Measurements from ENCODE around the gene CA12.

CA12 gene

DNA sequence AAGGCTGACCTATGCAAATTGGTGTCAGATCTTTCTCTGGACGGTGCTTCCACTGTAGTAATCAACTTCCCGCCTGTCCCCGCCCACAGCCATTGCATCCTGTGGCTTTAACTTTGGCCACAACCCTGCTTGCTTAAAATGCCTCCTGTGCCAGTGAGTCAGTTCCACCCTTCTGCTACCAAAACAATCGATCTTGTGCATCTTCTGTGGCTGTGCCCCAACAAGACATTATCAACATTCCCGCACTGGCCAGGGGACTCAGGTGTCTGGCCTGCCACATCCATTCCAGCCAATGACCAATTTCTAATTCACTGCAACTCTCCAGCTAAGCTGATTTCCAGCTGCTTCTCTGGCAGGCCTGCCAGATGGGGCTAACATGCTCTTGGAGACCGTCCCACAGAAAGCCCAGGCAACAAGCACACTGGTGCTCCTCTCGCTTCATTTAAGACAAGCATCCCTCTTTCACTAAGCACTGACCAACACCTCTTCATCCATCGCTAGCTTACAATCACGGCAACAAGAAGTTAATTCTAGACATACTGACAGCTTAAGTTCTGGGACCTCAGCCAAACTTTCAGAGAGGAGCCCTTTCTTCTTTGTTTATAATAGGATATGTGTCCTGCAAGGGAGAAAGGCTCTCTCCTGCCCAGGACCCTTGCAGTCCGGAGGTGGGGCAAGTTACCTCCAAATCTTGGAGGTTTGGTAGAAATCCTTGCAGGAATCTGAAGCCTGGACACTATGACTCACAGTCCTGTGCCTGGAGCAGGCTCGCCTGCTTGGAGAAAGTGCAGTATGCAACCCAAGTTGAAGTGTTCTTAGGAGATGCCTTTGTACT is 6.7 kb downstream of the CA12 start:
- no peak for DNase-seq (ENCODE audit: low read depth)

GRCh38 chr15:63373866-63374548 is 7.6 kb downstream of the CA12 start:
- DNase-seq (ENCODE audit: low read depth) = no peak

DNA sequence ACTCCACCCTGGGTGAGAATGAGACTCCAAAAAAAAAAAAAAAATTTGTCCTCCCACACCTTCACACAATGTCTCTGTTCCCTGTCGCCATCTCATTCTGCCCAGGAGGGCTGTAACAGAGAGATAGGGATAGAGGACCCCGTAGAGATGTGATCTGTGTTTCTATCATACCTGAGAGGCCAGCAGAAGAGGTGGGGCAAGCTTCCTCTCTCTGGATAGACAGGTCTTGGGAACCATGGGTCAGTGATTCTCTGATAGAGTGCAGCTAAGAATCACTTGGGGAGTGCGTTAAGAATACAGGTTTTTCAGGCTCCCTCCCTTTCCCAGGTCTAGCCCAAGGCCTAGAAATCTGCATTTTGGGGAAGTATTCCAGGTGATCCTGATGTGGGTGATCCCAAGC is 8.3 kb downstream of the CA12 start:
- no peak for DNase-seq (ENCODE audit: low read depth)

DNA sequence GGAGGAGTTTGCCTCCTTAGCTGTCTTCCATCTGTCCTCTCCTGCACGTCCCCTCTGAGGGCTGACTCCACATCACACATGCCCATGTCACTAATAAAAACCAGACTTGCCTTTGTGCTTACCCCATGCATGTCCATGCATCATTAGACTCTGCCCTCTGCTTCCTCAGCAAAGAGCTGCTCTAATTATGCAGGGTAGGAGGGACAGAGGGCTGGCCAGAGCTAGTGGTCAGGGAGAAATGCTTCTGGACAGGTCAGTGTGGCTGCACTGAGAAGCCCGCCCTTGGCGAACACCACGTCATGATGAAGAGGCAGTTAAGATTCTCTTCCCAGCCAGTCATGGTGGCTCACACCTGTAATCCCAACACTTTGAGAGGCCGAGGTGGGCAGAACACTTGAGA is 8.9 kb downstream of the CA12 start:
- peak; percentile 40 for DNase-seq (ENCODE audit: low read depth)

DNA sequence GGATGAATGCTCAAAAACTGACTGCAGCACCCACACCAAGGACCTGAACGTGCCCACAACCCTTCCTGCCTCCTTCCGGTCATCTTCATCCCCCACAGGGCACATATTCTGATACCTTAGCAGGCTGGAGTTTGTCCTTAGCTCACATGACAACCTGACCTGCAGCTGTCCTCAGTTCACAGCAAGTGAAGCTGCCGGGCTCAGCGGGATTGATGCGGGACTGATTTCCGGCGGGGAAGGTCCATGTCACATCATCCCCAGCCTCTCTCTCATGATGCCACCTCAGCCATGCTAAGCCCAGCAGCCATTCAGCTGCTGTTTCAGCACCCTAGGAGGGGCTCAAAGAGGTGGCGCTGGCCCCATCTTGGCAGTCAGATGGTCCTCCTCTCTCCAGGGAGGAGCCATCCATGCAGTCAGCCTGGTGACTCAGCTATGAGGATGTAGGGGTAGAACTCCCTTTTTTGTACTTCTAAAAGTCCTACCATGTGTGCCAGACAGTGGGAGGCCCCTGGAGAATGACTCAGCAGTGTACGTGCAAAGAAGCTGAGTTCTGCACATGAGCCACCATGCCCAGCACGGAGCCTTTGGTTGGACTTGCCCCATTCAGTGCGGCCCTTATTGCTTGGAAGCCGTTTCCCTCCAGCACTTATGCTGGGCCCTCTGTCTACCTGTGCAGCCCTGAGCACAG is 9.5 kb downstream of the CA12 start:
- DNase-seq (ENCODE audit: low read depth) = peak; percentile 94

GRCh38 chr15:63371297-63371918 is 10.2 kb downstream of the CA12 start:
- DNase-seq (ENCODE audit: low read depth) = peak; percentile 66

GRCh38 chr15:63370764-63371163 is 10.9 kb downstream of the CA12 start:
- no peak for DNase-seq (ENCODE audit: low read depth)

- no peak for DNase-seq (ENCODE audit: low read depth)
Measured at GRCh38 chr15:63369781-63370180, 11.9 kb downstream of the CA12 start.

- DNase-seq (ENCODE audit: low read depth) = no peak
Measured at GRCh38 chr15:63369296-63369695, 12.3 kb downstream of the CA12 start.

- no peak for DNase-seq (ENCODE audit: low read depth)
Measured at GRCh38 chr15:63368503-63368902, 13.1 kb downstream of the CA12 start.

DNA sequence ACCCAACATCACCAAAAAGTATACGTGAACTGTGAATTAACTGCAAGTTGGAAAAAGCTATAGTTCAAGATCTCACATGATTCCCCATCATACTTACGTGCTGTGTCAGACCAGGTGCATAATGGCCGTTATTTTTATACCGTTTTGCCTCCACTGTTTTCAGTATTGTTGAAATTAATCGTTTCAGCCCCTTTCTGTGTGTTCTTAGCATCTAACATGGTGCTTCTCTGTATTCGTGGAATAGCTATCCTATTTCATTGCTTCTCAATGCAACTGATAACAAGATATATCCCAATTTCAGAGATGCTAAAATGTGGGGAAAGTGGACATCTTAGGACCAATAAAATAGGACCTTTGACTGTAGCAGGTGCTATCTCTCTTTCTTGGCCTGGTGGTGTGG is 13.7 kb downstream of the CA12 start:
- no peak for DNase-seq (ENCODE audit: low read depth)

DNA sequence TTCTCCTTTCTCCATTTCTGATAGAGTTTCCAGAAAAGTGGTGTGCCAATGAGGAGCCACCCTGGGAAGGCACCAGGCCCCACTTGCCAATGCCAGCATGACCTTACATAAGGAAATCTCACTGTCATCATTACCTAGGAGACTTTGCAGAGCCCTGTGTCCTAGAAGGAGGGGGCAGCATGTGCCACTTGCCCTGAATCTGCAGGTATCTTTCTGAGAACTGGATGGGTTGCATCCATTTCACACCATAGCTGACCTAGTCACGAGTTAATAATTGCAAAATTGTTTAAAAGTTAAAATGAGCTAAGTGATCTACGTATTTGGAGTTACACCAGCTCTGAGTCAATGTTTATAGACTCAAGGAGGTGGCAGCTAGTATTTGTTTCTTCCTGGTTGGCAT is 14.3 kb downstream of the CA12 start:
- no peak for DNase-seq (ENCODE audit: low read depth)

DNA sequence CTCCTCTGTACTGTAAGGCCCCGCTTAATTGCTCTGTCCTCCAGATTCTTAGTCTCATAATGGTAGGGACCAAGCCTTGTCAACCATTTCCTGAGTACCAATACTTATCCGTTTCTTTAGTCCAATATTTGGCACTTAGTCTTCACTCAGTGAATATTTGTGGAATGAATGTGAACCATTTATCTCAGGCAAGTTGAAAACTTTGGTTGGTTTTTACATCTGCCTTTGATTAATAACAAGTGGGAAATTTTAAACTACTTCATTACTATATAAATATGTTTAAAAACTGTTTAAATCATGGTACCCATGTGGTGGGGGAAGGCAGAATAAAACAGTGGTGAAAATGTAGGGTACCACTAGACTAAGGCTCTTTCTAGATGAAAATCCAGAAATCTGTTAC is 15.2 kb downstream of the CA12 start:
- DNase-seq (ENCODE audit: low read depth) = peak; percentile 57

- DNase-seq (ENCODE audit: low read depth) = no peak
Measured at GRCh38 chr15:63365273-63365680, 16.4 kb downstream of the CA12 start.

DNA sequence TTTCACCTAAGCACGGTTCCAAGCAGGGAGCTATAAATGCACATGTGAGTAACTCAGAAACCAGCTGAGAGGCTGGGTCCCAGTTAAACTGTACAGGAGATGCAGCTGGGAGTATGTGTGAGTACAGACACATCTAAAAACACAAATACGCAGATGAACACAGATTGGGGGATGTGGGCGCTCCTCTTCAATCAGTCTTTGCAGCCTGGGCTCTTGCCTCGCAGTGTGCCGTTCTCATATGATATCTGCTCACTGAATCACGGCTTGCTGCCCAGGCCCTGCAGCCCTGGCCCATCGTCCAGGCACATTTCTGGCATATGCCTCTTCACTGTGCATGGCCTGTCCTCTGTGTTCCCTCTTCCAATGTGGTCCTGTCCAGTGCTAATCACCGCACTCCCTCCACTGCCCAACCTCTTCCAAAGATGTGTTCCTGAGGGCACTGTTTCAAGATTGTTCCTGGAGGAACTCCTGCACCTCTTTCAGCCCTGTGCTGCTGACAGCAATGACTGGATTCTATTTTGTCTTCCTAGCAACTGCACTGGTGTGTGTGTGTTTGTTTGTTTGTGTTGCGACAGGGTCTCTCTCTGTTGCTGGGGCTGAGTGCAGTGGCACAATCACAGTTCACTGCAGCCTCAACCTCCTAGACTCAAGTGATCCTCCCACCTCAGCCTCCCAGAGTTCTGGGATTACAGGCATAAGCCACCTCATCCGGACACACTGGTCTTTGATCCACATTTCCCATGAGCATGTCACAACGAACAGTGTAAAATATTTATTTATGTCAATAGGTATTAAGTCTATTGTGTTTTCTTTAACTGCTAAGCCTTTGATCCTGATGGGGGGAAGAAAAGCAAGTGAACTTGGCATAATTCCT is 17.0 kb downstream of the CA12 start:
- DNase-seq (ENCODE audit: low read depth) = no peak

DNA sequence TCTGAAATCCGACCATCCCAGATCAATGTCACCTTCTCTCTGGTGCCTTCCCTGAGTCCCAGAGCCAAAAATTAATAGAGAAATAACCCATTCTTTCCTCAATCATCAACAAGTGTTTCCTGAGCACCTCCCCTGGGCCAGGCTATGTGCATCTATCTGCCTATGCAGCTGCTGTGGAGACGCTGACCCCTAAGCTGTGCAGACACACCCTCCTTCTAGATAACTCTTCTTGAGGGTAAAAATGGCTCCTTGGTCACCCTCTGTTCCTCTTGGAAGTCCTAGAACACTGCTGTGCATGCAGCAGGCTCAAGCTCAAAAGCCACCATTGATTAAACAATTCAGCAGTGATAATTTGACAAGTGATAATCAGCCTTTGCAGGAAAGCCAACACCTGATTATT is 18.4 kb downstream of the CA12 start:
- no peak for DNase-seq (ENCODE audit: low read depth)

DNA sequence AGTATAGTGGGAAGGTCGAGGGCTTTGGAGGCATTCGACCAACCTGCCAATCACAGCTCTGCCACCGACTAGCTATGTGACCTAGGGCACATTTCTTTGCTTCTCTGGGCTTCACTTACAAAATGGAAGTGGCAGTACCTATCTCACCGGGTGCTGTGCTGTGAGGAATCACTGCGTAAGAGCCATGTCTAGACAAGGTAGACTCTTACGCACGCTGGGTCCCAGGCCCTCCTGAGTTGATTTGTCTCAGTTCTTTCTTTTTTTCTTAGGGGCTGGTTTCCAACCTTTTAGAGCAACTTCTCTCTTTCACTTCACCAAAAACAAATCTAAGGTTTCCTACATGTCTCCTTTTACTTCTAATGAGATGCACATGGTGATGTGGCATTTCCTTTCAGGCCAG is 18.8 kb downstream of the CA12 start:
- DNase-seq (ENCODE audit: low read depth) = no peak

DNA sequence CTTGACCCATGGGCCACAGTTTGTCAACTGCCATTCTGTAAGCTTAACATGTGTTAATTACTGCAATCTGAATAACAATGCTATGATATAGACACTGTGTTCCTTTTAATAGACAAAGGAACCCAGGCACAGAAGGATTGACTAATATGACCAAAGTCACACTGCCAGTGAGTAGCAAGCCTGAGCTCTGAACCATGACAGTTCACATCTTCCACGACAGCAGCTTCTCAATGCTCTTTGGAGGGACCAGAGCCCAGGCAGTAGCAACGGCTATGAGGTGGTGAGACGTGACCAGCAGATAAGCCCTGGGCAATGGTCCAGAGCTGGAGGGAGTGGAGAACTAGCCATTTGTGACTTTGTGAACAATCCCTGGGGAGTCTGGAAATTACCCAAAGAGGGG is 19.4 kb downstream of the CA12 start:
- DNase-seq (ENCODE audit: low read depth) = no peak

DNA sequence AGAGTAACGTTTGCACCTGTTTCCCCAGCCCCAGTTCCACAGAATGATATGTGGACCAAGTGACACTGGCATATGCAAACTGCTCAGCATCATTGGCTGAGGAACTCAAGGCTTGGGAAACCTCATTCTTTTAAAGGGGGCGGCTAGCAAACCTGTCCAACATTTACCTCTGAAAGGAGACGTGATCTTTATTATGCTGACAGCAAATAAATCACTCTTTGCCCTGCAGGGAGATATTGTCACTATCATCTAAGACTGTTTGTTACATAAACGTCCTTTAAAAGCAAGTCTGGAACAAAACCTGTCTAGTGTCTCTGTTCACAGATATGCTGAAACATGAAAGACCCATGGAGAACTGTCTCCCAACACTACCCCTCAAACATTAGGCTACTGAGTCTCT is 21.5 kb downstream of the CA12 start:
- no peak for DNase-seq (ENCODE audit: low read depth)

DNA sequence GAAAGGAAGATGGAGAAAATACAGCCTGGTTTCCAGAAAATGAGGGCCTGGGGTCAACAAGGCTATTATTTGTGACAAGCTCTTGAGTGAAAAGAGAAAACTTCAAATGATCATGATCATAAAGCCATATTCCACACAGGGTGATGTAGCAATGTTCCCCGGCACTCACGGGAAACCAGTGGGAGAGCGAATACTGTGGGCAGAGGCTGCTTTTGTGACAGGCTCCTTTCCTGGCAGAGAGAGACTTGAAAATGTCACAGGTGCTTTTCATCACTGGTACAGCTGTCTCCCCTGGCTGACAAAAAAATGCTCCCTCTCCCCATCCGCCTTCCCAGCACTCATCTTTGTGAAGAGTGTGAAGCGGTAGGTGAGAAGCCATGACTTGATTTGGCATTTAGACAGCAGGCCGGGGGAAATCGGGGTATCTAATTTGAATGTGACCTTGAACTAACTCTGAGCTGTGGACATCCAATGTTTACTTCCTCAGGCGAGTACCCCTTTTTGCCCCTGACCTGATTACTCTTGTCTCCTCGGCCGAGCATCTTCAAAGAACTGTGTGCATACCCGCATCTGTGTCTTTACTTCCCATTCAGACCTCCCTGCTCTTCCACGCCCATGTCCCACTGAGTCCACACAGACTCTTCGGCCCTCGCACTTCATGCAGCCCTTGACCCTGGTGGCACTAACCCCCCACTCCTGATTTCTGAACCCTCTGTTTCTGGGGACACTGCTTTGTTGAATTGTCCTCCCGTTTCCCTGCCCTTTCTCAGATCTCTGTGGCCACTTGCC is 23.2 kb downstream of the CA12 start:
- no peak for DNase-seq (ENCODE audit: low read depth)

- DNase-seq (ENCODE audit: low read depth) = no peak
Measured at GRCh38 chr15:63357731-63358130, 23.9 kb downstream of the CA12 start.
